ENCODE data around the gene ADCYAP1R1. TPM values are rescaled to one million over a fixed set of nuclear protein-coding genes. Genes with fewer than 3 reads are reported as not detected.

The ADCYAP1R1 gene
- polyA plus RNA-seq, 5 donors, result 0.61 to 2.5 (median 1.5) TPM

DNA sequence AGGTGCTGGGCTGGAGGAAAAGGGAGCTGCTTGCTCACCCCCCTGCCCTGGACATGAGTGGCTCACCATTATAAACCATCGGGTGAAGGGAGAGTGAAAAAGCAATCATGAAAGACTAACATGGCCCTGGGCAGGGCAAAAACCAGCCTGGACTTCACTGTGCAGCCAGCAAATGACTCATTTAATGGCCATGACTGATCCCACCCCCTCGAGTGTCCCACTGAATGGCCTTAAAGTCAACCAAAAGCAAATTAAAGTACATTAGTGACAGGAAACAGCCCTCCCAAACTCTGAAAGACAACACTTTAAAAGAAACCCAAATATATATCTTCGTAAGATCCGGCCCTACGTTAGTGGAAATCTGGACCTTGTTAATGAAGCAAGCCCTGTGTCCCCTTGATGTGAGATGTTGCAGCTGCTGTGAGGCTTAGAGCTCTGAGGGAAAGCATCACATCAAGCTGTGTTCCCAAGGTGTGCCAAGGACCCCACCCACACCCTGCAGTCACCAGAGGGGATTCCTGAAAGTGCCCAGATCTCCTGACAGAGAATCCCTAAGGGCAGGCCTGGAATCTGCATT lies 31.2 kb downstream of the ADCYAP1R1 start:
- no peak for DNase-seq

DNA sequence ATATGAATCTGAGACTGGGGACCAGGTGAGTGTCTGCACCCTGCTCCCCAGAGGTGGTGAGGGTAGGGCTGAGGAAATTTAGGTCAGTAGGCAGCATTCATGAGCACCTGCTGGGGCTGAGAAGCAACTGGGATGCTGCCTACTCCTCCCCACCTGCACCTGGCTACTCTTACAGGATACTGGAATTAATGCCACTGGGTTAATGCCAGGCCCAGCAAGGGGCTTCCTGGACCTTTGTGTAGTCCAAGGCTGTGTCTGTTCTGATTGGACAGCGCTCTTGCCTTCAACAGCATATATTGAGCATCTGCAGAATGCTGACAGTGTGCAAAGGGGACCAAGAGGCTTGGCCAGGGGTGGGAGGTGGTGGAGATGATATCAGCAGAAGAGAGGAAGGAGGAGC lies 32.1 kb downstream of the ADCYAP1R1 start:
- no peak for DNase-seq

DNA sequence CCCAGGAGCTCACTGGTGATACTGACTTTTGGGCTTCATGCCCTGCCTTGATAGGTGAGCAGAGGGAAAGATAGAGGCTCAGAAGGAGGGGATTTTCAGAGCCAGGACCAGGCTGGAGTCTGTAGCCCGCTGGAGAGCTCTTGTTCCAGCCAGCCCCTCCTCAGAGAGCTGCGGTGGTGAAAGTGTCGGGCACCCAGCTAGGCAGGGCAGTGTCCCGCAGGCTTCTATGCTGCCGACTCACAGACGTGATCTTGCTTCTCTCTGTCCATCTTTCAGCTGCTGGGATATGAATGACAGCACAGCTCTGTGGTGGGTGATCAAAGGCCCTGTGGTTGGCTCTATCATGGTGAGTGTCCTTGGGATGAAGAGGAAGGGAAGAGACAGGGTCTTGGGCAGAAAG lies 35.2 kb downstream of the ADCYAP1R1 start:
- no peak for DNase-seq

DNA sequence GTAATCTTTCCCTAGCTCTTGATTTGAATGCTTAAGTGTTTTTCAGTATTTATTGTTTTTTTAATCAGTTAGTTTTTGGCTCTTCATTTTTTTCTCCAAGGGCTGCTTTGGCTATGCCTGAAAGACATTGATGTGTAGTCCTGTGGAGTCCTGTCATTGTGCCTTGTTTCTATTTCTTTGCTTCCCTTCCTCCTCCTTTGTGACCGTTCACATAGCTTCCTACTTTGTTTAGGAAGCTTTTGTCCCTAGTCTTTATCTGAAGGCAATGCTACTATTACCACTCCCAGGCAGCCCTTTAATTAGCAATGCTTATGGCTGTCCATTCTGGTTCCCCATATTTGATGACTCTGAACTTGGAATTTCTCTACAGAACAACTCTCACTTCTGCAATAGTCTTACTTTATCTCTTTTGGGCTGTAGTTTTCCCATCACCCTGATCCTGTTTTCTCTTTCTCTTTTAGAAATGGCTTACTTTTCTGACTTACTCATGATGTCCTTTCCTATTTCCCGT lies 39.9 kb downstream of the ADCYAP1R1 start:
- no peak for DNase-seq

DNA sequence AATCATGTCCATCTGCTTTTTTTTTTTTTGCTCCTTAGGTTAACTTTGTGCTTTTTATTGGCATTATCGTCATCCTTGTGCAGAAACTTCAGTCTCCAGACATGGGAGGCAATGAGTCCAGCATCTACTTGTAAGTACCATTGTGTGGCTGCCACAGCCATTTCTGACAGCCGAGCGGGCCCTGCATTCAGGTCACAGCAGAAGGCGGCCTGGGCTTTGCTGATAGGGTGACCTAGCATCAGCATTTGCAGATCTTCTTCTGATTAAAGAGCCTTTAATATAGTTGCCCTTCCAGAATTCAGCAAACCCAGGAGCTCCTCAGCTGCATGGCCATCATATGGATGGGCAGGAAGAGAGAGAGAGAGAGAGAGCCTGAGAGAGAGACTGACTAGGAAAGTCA lies 40.5 kb downstream of the ADCYAP1R1 start:
- DNase-seq, result no peak

DNA sequence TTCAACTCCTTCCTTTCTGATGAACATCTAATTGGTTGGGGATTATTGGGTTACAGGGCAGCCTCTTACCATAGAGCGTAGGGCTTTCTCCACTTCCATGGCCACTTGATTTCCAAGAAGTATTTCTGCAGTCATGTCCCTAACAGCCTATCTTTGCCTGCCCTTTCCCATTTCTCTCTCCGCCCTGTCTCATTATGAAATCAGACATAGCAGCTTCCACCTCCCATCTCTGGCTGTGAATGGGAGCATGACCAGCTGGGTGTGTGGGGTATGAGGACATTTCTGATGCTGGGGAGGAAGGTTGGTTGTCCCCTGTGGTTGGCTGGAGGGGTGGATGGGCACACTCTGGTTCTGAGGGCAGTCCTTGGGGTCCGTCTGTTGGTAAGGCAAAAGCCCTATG lies 41.2 kb downstream of the ADCYAP1R1 start:
- no peak for DNase-seq

DNA sequence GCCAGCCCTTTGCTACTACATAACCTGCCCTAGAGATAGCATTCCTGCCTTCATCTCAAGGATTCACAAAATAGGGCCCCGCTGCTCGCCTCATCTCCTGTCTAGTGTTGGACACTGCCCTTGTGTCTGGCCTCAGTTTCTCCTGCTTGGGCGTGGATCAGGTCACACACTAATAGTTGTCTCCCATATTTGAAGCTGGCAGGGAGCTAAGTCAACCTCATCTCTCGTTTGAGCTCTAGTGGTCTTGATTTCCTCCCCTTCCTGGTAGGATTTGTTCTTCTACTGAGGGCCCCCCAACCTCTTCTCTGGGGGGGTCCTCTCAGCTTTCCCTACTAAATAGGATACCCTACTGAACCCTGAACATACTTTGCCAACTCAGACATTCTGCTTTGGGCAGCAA lies 42.2 kb downstream of the ADCYAP1R1 start:
- DNase-seq, result no peak

DNA sequence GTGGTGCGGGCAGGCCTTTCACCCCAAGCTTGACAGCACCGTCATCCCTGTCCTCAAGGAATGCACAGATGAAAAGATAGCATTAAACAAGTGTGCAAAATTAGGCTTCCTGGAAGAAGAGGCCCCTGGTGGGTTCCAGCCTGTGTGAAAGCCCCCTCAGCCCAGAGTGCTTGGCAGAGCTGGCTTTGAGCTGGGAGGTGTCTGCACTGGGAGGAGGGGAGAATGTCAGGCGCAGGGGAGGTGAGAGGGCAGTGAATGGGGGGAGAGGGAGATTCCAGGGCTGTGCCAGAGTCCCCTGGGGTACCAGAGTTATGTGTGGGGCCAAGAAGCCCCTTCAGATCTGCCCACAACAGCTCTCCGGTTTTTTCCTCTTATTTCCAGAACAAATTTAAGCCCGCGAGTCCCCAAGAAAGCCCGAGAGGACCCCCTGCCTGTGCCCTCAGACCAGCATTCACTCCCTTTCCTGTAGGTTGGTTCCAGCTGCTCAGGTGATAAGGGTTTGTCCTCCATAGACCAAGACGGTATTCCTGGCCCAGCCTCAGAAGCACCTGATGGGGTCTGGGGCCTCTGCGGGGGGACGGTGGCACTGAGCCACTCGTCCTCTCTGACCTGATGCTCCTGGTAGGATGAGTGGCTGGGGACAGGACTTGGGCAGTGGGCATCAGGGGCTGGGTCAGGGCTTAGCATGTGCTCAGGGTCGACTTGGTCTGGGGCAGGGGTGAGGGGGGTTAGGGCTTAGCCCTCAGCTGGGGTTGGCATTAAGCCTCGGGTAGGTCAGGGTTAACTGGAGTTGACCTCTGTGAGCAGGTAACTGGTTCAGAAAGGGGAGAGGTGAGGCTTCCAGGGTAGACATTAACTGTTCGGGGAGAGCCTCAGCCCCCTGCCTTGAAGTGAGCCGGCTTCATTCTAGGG lies 43.4 kb downstream of the ADCYAP1R1 start:
- no peak for DNase-seq

DNA sequence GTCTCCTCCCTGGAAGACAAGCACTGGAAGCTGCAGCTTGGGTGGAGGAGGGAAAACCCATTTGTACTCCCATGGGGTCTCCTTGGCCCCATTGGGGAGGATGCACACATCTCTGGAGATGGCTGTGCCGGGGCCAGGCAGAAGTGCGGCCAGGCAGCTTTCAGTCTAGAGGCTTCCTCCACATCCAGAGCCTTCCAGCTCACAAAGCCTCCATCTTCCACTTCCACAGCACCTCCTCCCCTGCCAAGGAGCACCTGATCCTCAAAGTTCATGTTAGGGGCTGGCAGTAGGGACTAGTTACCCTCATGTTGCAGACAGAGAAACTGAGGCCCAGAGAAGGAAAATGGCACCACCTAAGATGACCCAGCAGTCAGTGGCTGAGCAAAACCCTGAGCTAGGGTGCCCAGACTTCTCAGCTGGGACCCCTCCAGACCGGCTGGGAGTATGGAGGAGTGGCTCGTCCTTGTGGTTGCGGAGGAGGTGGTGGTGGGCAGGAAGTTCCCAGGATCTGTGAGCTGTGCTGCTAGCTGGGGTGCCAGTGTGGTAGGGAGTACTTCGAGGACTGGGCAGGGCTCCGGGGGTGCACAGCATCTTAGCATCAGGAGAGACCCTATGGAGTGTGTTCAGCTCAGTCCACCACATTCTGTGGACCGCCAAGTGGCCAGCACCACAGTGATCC lies 44.2 kb downstream of the ADCYAP1R1 start:
- DNase-seq, result no peak

DNA sequence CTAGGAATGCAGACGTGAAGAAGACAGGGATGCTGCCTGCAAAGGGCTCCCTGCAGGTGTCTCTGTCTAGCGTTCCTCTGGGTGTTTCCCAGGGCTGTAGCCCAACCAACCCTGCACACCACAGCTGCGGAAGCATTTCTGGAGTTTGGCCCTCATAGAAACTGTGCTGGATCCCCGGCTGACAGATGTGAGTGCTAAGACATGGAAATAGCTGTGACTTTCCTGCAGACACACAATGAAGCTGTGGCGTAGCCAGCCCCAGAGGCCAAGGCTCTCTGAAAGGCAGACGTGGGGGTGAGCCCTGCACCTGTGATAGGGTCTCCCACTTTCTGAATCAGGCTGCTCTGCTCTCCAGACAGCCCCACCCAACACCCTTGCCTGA lies 44.8 kb downstream of the ADCYAP1R1 start:
- no peak for DNase-seq

DNA sequence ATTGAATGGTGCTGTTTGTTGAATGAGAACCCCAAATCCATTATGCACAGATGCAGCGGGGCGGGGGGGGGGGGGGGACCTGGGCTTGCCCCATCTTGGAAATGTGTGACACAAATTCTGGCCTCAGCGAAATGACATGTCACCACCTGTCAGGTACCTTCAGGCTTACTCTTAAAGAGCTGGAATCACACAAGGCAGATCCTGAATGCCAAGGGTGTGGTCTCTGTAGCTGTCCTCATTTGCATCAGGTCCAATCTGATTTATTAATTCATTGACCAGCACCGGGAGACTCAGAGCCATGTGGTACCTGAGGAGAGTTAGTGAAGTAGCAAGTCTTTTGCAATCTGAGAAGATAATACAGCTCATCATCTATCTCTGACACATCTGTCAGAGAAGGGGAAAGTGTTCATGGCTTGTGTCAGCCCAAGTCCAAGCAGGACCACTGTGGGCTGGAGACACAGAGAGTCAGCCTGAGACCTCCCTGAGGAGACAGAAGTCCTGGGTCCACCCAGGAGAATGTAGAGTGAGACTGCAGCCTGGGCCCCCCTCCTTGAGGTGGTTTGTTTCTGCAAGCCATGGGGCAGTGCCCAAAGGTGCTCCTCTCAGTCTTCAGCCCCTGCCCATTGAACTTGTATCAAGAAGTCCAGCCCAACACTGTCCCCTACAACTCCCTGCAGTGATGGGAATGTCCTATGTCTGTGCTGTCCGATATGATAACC lies 46.7 kb downstream of the ADCYAP1R1 start:
- no peak for DNase-seq

DNA sequence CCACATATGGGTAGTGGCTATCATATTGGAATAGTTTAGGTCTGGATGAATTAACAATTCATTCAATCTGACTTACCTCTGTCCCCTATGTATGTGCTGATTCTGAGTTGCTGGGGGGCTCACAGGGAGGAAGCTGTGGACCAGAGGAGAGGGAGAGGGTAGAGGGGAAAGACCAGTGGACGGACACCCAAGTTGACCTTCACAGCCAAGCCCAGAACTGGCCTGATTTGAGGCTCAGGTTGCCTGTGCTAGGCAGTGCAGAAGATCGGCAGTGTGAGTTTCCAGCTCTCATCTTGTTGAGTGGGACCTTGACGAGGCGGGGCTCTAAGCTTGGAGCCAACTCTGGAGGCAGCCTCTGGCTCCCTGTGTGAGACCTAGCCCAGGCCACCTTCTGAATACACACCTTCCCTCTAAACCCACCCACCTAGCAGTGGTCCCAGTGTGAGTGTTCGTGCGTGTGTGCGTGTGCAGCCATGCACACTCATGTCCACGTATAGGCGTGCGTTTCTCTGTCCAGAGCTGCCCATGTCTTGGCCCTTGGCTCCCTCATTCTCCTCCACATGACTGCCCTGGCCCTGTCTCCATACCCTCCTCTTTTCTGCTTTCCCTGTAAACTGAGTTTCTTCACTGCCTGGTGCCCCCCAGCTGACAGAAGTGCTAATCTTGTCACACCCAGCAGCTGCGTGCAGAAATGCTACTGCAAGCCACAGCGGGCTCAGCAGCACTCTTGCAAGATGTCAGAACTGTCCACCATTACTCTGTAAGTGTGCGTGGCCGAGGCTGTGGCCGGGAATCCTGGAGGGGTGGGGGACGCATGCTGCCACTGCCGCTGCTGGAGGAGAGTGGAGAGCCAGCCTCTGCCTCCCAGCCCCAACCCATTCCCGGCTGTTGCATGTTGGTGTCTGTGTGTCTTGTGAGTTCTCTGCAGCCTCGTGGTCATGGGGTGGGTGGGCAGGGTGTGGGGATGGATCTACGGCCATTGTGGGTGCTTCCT lies 47.6 kb downstream of the ADCYAP1R1 start:
- DNase-seq, result no peak

DNA sequence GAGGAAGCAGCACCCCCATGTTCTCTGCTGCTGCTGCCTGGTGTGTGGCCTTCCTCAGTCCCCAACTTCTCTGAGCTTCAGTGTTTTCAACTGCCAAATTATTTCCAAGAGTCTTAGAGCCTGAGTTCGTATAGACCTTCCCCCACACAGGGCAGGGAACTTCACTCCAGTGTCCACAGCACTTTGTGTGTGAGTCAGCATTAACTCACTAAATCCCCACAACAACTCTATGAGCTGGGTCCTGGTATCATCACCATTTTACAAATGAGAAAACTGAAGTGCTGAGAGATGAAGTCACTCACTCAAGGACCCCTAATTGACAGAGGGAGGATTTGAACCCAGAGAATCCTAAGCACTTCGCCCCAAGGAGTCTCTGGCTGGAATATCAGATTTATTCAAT lies 48.3 kb downstream of the ADCYAP1R1 start:
- DNase-seq, result no peak

DNA sequence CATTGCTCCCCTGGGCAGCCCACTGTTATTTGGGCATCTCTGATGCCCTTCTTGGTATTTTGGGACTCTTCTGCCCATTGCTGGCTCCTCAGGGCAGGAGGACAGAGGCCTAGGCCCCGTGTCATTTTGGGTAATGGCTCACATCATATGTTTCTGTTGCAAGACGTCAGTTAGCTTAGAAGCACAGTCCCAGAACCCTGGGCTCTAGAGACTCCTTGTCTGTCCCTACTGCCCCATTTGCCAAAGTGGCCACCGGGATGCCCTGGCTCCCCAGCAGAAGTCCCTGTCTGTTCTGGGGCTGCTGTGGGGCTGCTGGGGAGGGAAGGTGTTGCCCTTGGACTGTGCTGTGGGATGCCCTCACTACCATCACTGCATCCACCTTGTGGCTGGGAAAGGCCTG lies 48.8 kb downstream of the ADCYAP1R1 start:
- no peak for DNase-seq

DNA sequence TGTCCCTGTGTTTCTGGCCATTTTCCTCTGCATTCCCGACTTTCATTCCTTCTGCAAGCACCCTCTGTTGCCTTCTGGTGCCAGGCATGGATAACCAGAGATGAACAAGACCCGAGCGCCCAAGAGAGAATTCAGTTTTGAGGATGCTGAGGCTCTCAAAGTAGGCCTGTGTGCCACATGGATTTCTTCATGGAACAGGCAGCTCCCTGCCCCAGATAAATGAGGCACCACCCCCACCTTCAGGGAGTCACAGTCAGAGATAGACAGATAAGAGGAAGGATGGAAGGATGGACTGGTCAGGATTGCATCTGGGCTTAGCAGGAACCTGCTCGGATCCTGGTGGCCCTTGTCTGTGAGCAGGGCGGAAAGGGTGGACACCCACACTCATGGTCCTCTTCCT lies 49.4 kb downstream of the ADCYAP1R1 start:
- DNase-seq, result no peak

DNA sequence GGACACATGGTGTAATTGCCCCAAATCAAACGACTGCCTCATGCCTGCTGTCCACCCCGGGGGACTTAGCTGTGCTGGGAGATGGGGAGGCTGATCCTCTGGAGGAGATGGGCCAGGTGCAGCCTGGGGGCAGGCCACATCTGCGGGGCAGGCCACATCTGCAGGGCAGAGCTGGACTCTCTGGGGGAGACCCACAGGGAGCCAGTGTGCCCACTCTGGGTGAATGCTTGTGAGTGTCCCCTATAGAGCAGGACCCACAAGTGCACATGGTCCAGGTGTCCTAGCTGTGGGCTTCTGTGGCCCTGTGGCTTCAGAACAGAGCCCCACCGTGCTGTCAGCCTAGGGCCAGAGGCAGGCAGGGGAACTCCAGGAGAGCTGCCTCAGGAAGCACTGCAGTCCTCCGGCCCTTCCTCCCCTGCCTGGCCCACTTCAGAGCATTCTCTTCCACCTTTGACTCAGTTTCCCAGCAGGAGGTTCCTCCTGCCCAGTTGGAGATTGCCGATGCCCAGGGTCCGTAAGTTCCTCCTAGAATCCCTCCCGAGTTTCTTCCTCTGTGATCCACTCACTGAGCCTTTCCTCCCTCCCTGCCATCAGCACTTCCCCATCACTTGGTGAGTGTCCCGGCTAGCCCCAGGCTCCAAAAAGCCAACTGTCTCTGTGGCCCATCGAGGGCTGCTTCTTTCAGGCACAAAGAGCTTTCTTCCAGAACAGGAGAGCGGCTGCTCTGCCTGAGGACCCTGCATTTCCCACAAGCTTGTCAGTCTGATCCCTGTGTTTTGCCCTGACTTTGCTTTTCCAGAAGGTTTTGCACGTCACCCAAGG lies 50.3 kb downstream of the ADCYAP1R1 start:
- DNase-seq, result no peak

DNA sequence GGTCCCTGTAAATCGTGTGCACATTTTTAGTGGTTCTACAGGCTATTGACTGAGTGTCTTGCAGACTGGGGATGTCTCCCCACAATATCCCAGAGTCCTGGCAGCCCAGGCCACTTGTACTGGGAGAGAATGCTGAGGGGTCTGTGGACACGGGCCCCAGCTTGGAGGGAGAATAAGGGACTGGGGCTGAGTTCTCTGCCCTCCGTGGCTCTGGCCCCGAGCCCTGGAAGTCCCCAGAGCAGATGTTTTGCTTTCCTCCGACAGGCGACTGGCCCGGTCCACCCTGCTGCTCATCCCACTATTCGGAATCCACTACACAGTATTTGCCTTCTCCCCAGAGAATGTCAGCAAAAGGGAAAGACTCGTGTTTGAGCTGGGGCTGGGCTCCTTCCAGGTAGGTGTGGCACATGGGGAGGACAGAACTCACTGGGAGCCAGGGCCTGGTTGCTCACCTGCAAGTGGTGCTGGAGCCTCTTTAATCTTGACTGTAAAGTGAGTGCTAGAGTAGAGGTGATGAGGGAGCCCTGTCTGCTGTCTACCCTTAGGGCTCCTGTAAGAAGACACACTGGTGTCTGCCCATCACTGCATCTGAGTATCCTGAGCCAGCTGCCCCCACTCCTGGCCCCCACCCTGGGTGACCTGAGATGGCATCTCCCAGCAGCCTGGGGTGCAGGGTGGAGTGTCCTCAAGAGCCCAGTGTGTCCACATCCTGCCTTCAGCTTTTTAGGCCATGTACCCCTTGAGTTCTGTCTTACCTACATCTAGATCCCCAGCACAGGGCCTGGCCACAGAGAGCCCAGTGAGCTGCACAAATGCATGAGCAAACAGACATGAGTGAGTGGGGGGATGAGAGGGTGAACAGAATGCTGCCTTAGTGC lies 51.1 kb downstream of the ADCYAP1R1 start:
- DNase-seq, result no peak

DNA sequence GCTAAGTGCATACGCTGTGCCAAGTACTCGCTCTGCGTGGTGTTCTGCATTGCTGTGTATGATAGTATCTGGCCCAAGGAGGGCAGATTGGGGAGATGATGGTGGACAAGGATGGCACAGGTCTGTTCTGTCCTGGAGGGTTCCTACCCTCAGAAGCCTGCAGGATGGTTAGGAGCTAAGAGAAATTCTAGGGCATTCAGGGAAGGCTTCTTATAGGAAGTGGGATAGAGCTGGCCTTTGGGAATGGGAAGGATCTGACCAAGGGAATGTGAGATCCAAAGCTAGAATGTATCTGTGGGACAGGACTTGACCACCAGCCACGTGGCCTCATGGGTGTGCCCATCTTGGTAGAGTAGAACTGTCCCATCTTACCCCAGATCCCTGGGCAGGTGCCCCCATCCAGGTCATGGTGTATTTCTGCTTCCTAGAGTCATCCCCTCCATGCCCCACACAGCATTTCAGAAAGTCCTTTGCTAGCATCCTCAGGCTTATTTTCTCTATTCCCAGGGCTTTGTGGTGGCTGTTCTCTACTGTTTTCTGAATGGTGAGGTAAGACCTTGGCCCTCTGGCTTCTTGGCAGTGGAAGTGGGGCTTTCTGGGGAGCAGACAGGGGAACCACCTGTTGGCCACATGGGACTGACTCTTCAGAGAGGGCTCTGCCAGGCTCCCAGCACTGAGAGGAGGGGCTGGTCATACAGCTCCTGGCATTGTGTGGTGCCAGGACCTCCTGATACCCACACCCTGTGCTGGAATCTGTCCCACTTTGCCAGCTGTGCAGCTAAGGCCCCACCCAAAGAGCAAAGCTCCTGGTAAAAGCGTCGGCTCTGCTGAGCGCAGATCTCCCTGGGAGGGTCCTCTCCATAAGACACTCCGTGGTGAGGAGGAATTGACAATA lies 52.5 kb downstream of the ADCYAP1R1 start:
- DNase-seq, result no peak

All from right lung (tissue), 5 donors.